Activated CD8-positive, alpha-beta memory T cell treated with anti-CD3 and anti-CD28 coated beads for 48 hours (primary cell): ENCODE data around the gene ARHGAP21.
"Not testable (repeated sequence)": the region's sequence is repeated elsewhere in the genome, so short reads cannot be mapped to it uniquely, and the experiment has no call there.

Experiments
- DNase-seq, 3 experiments: peaks; one replicate each; pipeline ENCODE4 v3.0.0-alpha.2; 2020; ENCODE audit warnings: low read depth in 2 of 3, low spot score in 2 of 3

ARHGAP21 gene

DNA sequence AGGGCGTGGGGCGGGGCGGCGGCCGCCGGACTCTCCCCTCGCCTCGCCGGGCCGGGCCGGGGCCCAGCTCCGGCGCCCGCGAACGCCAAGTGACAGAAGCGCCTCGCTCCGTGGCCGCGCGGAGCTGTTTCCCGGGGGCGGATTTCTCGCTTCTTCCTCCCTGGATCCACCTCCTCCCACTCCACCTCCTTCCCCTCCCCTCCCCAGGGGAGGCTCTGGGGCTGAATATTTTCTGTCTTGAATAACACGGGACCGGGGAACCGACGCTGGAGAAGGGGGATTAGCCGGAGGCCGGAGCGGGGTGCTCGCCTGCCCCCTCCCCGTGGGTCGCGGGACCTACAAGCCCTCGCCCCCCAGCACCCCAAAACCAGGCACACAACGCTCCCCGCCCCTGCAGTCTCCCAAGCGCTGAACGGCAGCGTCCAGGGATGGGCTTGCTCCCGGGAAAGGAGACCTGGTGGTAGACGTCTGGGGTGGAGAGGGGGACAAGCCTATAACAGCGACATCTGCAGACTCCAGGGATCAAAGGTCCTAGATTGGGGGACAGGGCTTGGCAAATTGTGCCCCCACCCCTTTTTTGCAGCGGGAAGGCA lies at the start of gene ARHGAP21:
Gene ARHGAP21 (minus strand): TSS at position 100 of the 593 bp plus-strand sequence. CDS start 1,988 bp downstream, outside the sequence.
- DNase-seq: peak in 2 of 3 experiments; percentile 11 to 34

GRCh38 chr10:24771943-24772694 lies 48.4 kb upstream of the ARHGAP21 start:
- DNase-seq: no peak

DNA sequence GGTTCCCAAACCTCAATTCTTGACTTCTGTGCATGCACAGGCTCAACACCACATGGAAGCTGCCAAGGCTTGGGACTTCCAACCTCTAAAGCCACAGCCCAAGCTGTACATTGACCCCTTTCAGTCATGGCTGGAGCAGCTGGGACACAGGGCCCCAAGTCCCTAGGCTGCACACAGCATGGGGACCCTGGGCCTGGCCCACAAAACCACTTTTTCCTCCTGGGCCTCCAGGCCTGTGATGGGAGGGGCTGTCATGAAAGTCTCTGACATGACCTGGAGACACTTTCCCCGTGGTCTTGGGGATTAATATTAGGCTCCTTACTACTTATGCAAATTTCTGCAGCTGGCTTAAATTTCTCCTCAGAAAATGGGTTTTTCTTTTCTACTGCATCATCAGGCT lies 41.3 kb upstream of the ARHGAP21 start:
- not testable (repeated sequence) for DNase-seq

DNA sequence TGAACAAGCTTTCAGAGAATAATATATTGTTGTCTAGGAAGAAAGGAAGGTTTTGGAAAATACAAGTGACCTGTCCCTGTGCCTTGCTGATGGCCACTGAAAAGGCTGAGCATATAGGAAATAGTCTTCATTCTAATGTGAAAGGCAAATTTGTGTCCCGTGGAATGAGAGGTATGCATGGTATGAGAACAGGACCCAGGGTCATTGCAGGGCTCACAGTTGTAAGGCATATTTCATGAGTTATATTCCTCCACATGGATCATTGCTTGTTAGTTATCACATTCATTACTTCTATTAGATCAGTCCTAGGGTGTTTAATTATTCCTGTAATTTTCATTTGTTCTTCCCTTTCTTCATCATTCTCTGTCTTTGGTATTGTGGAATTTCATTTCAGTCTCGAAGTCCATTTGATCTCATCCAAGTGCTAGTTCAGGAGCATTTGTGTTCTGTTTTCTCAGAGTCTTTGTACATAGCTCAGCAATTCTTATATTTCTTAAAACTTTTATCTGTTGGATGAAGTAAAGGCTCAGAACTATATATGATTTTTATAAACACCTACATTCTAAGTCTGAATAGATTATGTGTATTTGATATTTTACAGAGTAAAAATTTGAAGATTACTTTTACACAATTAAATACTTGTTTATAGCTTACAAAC lies 39.4 kb upstream of the ARHGAP21 start:
- no peak for DNase-seq

- DNase-seq: no peak
These were observed 38.7 kb upstream of the ARHGAP21 start for GRCh38 chr10:24762161-24762924.

DNA sequence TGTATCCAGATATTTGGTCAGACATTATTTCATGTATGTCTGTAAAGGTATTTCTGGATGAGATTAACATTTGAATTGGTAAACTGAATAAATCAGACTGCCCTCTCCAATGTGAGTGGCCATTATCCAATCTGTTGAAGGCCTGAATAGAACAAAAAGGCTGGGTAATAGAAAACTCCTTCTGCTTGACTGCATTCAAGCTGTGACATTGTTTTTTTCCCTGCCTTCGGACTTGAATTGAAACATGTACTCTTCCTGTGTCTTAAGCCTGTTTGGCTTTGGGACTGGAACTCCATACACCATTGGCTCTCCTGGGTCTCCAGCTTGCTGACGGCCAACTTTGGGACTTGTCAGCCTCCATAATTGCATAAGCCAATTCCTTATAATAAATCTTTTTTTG lies 36.0 kb upstream of the ARHGAP21 start:
- DNase-seq: no peak

DNA sequence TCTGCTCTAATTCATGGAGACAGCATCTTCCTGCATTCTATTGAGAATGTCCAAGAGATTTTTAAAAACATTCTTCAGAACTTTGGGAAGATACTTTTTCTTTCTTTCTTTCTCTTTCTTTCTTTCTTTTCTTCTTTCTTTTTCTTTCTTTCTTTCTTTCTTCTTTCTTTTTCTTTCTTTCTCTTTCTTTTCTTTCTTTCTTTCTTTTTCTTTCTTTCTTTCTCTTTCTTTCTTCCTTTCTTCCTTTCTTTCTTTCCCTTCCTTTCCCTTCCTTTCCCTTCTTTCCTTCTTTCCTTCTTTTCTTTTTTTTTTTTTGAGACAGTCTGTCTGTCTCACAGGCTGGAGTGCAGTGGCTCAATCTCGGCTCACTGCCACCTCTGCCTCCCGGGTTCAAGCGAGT lies 34.6 kb upstream of the ARHGAP21 start:
- DNase-seq: not testable (repeated sequence)

DNA sequence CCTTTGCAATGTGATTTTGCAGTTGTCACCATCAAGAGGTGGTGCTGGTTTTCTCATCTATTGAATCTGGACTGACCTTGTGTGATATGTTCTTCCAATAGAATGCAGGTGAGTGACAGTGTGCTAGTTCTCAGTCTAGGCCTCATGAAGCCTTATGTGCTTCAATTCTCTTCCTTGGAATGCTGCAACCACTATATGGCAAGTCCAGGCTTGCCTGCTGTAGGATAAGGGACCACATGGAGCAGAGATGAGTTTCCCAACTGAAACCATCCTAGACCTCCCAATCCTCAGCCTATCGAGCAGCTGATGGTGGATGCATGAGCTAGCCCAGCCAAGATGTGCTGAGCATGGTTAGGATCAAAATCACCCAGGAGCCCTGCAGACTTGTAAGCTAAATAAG lies 32.6 kb upstream of the ARHGAP21 start:
- DNase-seq: no peak

DNA sequence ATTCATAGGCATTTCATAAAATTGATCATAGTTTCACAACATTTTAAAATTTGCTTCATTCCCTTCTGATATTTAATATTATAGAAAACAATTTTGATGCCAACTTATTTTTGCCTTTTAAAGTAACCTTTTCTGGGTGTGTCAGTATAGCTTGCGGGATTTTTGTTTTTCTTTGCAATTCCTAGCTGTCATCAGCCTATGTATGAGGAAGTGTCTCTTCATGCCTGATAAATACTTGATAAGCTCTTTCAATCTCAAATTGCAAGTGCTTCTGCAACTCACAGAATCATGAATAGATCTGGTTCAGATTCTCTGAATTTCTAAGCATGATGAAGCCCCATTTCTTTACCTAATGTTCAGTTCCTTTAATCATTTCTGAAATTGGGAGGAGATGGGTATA lies 28.0 kb upstream of the ARHGAP21 start:
- DNase-seq: no peak

GRCh38 chr10:24750695-24751094 lies 27.0 kb upstream of the ARHGAP21 start:
- no peak for DNase-seq

DNA sequence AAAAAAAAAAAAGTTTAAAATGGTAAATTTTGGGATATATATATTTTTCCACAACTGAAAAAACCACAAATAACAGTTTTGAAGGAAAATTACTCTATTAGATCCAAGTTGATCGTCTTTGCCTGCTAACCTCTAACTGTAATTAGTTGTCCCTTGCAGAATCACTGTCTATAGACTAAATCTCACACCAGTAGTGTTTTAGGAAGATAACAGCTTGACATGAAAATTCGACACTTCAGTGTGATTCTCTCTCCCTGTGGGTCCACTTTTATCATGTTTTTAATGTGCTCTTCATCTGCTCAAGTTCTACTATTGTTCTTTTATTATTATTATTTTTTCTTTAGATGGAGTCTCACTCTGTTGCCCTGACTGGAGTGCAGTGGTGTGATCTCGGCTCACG lies 24.5 kb upstream of the ARHGAP21 start:
- DNase-seq: no peak

DNA sequence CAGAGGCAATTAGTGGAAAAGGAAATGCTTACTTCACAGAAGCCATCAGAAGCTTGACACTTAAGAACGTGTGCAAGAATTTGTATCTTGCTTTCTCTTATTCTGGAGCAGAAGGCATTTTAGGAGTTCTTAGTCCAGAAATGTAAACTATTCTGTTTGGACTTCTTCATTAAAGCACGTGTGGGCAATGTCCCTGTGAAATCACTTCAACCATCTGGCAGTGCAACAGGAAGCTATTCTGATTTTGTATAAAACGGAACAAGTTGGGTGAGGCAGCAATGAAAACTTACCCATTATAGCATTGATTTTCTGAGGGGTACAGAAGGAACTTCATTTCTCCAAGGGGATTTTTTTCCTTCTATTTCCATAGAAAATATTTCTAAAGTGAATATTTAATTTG lies 21.3 kb upstream of the ARHGAP21 start:
- no peak for DNase-seq

DNA sequence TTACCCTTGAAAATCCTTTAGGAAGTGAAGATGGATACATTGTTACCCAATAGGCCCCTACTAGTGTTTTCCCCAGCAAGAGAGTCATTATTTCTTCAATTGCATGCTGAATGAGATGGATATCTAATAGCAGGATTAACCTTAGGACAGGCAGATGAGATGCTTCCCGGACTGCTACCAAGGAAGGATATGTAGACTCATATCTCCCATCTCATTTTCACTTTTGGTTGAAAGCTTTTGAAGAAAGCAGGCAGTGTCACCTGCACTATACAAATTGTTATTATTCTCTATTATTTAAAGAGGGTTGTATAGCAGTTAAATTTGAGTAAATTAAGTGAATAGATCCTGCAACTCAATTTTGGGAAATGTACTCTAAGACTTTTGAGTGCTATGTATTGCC lies 17.0 kb upstream of the ARHGAP21 start:
- no peak for DNase-seq

DNA sequence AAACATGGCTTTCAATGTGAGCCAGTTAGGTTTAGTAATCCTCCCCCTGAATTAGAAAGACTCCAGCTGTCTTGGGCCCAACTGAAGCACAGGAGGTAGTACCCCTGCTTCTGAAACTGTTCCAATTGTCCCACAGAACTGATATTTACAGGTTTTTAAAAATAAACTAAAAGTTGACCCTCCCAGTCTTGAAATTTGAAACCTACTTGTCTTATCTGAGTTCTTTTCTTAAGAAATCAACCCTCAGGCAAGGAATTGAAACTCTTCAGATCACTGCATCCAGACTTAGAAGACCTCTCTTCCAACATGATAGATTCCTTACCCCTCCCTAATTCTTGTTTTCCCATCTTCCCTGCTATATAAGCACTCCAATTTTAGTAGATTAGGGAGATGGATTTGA lies 13.3 kb upstream of the ARHGAP21 start:
- no peak for DNase-seq

GRCh38 chr10:24731942-24732341 lies 8.3 kb upstream of the ARHGAP21 start:
- no peak for DNase-seq

DNA sequence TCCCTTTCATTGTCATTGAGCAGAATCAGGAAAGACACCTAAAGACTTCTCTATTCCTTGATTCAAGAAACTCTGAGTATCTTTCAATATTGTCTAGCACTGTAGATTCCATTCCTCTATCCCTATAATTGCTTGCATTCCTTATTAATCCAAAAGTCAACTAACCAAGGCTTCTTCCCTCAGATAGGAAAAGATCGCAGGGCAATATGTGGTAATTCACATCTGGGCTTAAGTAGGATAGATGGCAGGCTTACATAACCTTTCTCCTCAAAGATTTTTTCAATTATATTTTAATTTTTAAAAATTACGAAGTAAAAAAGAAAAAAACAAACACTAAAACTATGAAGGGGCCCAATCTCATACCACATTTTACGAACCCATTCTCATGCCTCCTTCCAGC lies 7.1 kb upstream of the ARHGAP21 start:
- DNase-seq: no peak

- no peak for DNase-seq
These were observed 4.1 kb upstream of the ARHGAP21 start for GRCh38 chr10:24727786-24728185.

- no peak for DNase-seq
These were observed 2.9 kb upstream of the ARHGAP21 start for GRCh38 chr10:24726626-24727025.

- not testable (repeated sequence) for DNase-seq
These were observed 2.3 kb upstream of the ARHGAP21 start for GRCh38 chr10:24726029-24726428.

DNA sequence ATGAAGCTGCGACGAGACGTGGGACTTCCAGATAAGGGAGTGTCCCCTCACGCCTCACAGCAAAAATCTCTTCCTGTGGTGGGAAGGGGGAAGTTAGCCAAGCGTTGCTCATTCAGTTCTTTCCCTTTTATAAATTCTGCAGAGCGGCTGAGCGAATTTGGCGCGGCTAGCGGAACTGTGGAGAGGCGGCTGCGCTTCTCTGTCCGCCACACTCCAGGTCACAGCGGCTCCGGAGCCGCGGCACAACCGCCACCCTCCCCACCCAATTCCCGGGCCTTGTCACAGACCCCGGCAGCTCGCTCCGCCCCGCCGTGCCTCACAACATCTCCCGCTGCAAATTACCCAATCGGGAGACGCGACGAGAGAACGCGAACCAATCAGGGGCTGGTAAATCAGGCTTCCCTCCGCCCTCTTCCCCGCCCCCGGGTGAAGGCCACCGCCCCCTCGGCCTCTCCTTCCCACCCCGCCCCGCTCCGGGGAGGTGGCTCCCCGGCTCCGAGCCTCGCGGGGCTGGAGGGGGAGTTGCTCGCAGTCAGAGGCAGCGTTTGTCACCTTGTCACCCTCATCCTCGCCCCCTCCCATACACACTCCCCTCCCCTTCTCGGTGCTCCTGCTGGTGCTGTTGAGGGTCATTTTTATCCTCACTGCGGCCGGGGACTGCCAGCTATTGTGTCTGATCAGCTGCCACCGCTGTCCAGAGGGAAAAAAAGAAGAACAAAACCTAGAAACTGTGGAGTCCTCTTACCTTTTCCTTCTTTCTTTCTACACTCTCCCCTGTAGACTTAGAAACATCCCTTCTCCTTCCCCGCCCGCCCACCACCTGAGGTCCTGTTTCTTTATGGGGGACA lies 918 bp upstream of the ARHGAP21 start:
- peak; percentile 80 to 89 (median 85) for DNase-seq

DNA sequence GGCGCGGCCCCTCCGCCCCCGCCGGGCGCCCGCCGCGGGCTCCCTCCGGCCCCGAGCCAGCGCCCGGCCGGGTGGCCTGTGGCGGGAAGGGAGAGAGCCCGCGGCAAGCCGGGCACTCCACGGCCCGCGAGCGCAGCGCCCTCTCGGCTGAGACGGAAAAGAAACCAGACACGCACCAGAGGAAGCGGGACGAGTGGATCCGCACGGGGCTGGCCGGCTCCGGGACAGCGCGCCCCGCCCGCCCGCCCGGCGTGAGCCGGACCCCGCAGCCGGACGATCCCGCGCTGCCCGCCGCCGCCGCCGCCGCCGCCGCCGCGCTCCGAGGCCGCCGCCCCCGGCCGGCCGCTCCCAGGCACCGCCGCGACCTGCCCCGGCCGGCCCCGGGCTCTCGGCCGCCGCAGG lies 300 bp downstream of the ARHGAP21 start:
- DNase-seq: peak in 1 of 3 experiments; percentile 12
